ENCODE results near the gene RHBDL1. TPM values are rescaled to one million over a fixed set of nuclear protein-coding genes. Genes with fewer than 3 reads are reported as not detected.

Gene RHBDL1
- total RNA-seq, 4 donors from 2014 or later = 0.38 to 1.1 (median 0.57) TPM; not detected in 1

DNA sequence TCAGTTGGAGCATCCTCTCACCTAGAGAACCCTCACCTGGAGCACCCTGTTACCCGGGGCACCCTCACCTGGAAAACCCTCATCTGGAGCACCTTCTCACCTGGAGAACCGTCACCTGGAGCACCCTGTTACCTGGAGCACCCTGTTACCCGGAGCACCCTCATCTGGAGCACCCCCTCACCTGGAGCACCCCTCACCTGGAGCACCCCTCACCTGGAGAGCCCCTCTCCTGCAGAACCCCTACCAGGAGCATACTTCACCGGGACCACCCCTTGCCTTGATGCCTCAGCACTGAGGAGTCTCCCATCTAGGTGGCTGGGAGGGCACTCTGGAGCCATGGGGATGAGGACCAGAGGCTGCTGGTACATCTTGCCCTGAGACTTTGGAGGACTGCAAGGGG is 33.5 kb downstream of the RHBDL1 start:
- Histone ChIP-seq H3K27ac (no peak overlapping the region), H3K36me3 (no peaks in the 10 kb centered on the region), H3K4me1 (peaks cover 16 to 75% (median 16%) of the 10 kb centered on the region in 3 donors), H3K27me3 (peaks cover 19 to 85% (median 42%) of the 10 kb centered on the region in 4 donors), H3K9me3 (no peaks in the 10 kb centered on the region), H3K4me3 (no peak overlapping the region)
- no peak for DNase-seq
- intact Hi-C loops (cut with DNase I) = no loop called here
- WGBS, 2 donors = 100% methylated on average over 1 of the region's 4 CpGs; no CpG with 5 or more reads in 1 of the 2 donors
- no peak for TF ChIP-seq POLR2A (IDR thresholded peaks at IDR 0.05)
- TF ChIP-seq, protein P1, sequence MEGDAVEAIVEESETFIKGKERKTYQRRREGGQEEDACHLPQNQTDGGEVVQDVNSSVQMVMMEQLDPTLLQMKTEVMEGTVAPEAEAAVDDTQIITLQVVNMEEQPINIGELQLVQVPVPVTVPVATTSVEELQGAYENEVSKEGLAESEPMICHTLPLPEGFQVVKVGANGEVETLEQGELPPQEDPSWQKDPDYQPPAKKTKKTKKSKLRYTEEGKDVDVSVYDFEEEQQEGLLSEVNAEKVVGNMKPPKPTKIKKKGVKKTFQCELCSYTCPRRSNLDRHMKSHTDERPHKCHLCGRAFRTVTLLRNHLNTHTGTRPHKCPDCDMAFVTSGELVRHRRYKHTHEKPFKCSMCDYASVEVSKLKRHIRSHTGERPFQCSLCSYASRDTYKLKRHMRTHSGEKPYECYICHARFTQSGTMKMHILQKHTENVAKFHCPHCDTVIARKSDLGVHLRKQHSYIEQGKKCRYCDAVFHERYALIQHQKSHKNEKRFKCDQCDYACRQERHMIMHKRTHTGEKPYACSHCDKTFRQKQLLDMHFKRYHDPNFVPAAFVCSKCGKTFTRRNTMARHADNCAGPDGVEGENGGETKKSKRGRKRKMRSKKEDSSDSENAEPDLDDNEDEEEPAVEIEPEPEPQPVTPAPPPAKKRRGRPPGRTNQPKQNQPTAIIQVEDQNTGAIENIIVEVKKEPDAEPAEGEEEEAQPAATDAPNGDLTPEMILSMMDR (IDR thresholded peaks at IDR 0.05) = no peak

DNA sequence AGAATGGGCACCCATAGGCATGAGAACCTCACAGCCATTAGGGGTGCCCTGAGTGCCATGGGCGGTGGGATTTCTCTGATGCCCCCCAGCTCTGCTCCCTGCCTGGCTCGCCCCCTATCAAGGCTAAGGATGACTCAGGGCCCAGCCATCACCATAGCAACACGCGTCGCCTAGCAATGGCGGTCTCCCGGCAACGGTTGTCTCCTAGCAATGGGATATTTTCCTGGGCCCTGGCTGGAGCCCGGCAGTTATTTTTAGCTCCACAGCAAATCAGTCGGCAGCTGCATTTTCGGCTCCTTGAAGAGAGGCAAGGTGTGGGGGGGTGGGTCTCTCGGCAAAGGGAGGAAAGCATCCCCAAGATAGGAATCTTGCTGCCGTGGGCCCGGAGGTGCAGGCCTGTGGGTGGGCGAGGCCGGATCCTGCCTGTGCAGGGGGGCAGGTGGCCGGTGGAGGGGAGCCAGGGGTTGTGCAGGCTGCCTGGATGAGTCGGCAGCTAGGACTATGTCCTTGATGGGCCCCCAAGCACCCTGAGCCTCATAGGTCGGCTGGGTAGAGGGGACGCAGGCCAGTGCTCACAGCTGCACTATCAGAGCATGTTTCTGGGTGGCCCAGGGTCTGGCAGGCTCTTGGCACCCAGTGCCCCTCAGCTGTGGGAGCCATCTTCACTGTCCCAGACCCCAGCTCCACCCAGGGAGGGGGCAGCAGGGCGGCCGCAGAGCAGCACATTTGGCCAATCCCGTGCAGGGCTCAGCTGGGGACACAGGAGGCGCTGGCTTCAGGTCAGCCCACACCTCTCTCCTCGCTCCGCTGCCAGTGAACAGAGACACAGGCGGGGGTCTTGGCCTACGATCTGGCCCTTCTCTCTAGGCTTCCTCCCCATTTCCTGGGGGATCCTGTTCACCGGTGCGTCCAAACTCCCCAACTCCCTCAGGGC is 34.4 kb downstream of the RHBDL1 start:
- H3K27ac ChIP-seq = no peak overlapping the region
- H3K27me3 ChIP-seq = peaks cover 11 to 84% (median 37%) of the 10 kb centered on the region in 4 donors
- TF ChIP-seq POLR2A (IDR thresholded peaks at IDR 0.05) = no peak
- TF ChIP-seq, protein P1 (IDR thresholded peaks at IDR 0.05) = no peak
- peaks cover 22 to 79% (median 23%) of the 10 kb centered on the region in 3 donors for H3K4me1 ChIP-seq
- DNase-seq = no peak
- no peak overlapping the region for H3K4me3 ChIP-seq
- intact Hi-C loops (cut with DNase I) = loop anchor here (5.0 kb wide), 1 partner anchor 77 kb away; the partner anchor contains the start of genes CHTF18 and RPUSD1
- H3K36me3 ChIP-seq = no peaks in the 10 kb centered on the region
- no peaks in the 10 kb centered on the region for H3K9me3 ChIP-seq
- 20 to 42% methylated on average over 7 to 15 of the region's 30 CpGs for WGBS, 2 donors

- TF ChIP-seq POLR2A (IDR thresholded peaks at IDR 0.05) = no peak
- TF ChIP-seq, protein P1 (IDR thresholded peaks at IDR 0.05) = no peak
- DNase-seq = no peak
- H3K9me3 ChIP-seq = no peaks in the 10 kb centered on the region
- H3K36me3 ChIP-seq = no peaks in the 10 kb centered on the region
- no peak overlapping the region for H3K27ac ChIP-seq
- 10 to 35% methylated on average over 2 to 6 of the region's 21 CpGs for WGBS, 2 donors
- peaks cover 21 to 77% (median 23%) of the 10 kb centered on the region in 3 donors for H3K4me1 ChIP-seq
- intact Hi-C loops (cut with DNase I) = loop anchor here (5.0 kb wide), 1 partner anchor 77 kb away; the partner anchor contains the start of genes CHTF18 and RPUSD1
- no peak overlapping the region for H3K4me3 ChIP-seq
- peaks cover 6 to 82% (median 34%) of the 10 kb centered on the region in 4 donors for H3K27me3 ChIP-seq
Observed at GRCh38 chr16:710500-711075, 35.1 kb downstream of the RHBDL1 start.

DNA sequence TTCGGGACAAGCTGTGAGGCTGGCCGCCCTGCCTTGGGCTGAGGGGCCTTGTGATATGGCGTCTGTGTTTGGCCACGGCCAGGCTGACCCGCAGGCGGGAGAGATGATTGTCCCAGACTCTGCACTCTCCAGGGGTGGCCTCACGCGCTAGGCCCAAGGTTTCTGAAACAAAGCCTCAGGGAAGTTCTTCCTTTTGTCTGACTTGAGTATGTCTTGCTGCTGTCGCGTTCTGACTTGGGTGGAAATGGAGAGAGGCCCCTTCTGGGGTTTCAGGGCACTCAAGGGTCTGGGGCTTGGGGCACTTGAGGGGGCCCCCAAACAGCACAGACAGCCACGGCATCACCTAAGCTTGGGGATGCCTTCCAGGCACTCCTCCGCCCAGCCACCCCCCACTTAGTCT is 35.6 kb downstream of the RHBDL1 start:
- Histone ChIP-seq H3K27ac (no peak overlapping the region), H3K36me3 (no peaks in the 10 kb centered on the region), H3K4me1 (peaks cover 21 to 78% (median 25%) of the 10 kb centered on the region in 3 donors), H3K27me3 (peaks cover 8 to 82% (median 33%) of the 10 kb centered on the region in 4 donors), H3K4me3 (no peak overlapping the region), H3K9me3 (no peaks in the 10 kb centered on the region)
- WGBS, 2 donors = 56 to 71% methylated on average over 2 to 3 of the region's 12 CpGs
- intact Hi-C loops (cut with DNase I) = loop anchor here (5.0 kb wide), 1 partner anchor 76 kb away; the partner anchor contains the start of genes CHTF18 and RPUSD1
- DNase-seq = no peak
- TF ChIP-seq, protein P1 (IDR thresholded peaks at IDR 0.05) = no peak
- no peak for TF ChIP-seq POLR2A (IDR thresholded peaks at IDR 0.05)

Data from esophagus squamous epithelium (tissue), 5 donors.